ENCODE measurements around the gene SYDE1.

Gene SYDE1

GRCh38 chr19:15113245-15114152 lies 6.3 kb downstream of the SYDE1 start:
- TF ChIP-seq CTCF (IDR thresholded peaks at IDR 0.05; ENCODE audit: control extremely low read depth, extremely low read depth, low read depth, missing control alignments) = no peak
- no peak for DNase-seq (ENCODE audit: extremely low spot score)
- ChIA-PET CTCF (interaction anchor here (0.8 to 2.0 kb wide), 4 partner anchors 22 to 64 kb away, joined by 3 to 4 read pairs (median 4); no protein-coding TSS in a partner anchor), POLR2A (no interaction called here)

GRCh38 chr19:15114153-15114540 lies 6.9 kb downstream of the SYDE1 start:
- ChIA-PET CTCF (no interaction called here), POLR2A (no interaction called here)
- DNase-seq (ENCODE audit: extremely low spot score) = no peak
- no peak for TF ChIP-seq CTCF (IDR thresholded peaks at IDR 0.05; ENCODE audit: control extremely low read depth, extremely low read depth, low read depth, missing control alignments)

GRCh38 chr19:15115080-15115479 lies 7.9 kb downstream of the SYDE1 start:
- ChIA-PET POLR2A (no interaction called here), CTCF (no interaction called here)
- TF ChIP-seq CTCF (IDR thresholded peaks at IDR 0.05; ENCODE audit: control extremely low read depth, extremely low read depth, low read depth, missing control alignments) = no peak
- no peak for DNase-seq (ENCODE audit: extremely low spot score)

- ChIA-PET CTCF (interaction anchor here (1.4 kb wide), 1 partner anchor 24 kb away, joined by 3 read pairs; no protein-coding TSS in a partner anchor), POLR2A (interaction anchor here (0.6 kb wide), 1 partner anchor 243 kb away, joined by 4 read pairs; no protein-coding TSS in a partner anchor)
- DNase-seq (ENCODE audit: extremely low spot score) = no peak
- no peak for TF ChIP-seq CTCF (IDR thresholded peaks at IDR 0.05; ENCODE audit: control extremely low read depth, extremely low read depth, low read depth, missing control alignments)
Measured at GRCh38 chr19:15115762-15116615, 8.8 kb downstream of the SYDE1 start.

GRCh38 chr19:15116856-15117255 lies 9.7 kb downstream of the SYDE1 start:
- CTCF ChIA-PET = interaction anchor here (1.4 kb wide), 1 partner anchor 25 kb away, joined by 3 read pairs; no protein-coding TSS in a partner anchor
- no peak for TF ChIP-seq CTCF (IDR thresholded peaks at IDR 0.05; ENCODE audit: control extremely low read depth, extremely low read depth, low read depth, missing control alignments)
- DNase-seq (ENCODE audit: extremely low spot score) = no peak
- POLR2A ChIA-PET = no interaction called here

- ChIA-PET POLR2A (interaction anchor here (0.6 kb wide), 2 partner anchors 96 to 108 kb away, joined by 3 to 7 read pairs; no protein-coding TSS in a partner anchor), CTCF (interaction anchor here (2.1 kb wide), 1 partner anchor 17 kb away, joined by 9 read pairs; no protein-coding TSS in a partner anchor)
- TF ChIP-seq CTCF (IDR thresholded peaks at IDR 0.05; ENCODE audit: control extremely low read depth, extremely low read depth, low read depth, missing control alignments) = no peak
Measured at GRCh38 chr19:15118248-15118647, 11.0 kb downstream of the SYDE1 start.

More at GRCh38 chr19:15118248-15118647, 11.0 kb downstream of the SYDE1 start:
- no peak for DNase-seq (ENCODE audit: extremely low spot score)
